GM19025 (cell line): ENCODE results near the gene RMI2.

Experiments
- ATAC-seq: cut with Tn5 transposase; IDR thresholded peaks from one replicate; pipeline ENCODE4 v1.9.1; 2021; ENCODE audit warnings: mild to moderate bottlenecking, low read depth, moderate library complexity; ENCODE audit not compliant: unreplicated experiment

RMI2 gene

DNA sequence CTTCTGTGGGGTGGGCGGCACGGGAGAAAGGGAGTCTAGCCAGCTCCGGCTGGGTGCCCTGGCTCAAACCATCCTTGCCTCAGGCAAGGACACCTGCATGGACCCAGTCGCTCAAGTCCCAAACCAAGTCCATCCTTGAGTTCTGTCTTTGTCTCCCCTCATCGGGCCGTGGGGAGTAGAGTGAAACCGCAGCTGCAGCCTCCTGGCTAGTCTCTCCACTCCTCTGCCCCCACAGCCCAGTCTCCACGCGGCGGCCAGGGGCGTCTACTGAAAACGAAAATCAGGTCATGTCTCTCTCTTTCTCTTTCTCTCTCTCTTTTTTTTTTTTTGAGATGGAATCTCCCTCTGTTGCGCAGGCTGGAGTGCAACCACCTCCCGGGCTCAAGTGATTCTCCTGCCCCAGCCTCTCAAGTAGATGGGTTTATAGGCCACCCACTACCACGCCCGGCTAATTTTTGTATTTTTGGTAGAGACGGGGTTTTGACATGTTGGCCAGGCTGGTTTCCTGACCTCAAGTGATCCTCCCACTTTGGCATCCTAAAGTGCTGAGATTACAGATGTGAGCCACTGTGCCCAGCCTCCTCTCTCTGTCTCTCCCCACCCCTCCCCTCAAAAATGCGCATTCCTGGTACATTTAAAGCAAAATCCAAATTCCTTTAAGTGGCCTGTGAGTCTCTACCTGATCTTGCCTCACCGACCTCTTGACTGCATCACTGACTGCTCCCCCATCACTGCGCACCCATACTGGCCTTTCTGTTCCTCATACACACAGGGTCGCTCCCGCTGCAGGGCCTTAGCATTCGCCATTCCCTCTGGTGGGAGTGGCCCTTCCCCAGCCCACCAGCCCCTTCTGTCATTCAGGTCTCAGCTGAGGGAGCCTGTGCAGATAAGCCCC is 17.7 kb upstream of the RMI2 start:
- ATAC-seq: peak; percentile 33

DNA sequence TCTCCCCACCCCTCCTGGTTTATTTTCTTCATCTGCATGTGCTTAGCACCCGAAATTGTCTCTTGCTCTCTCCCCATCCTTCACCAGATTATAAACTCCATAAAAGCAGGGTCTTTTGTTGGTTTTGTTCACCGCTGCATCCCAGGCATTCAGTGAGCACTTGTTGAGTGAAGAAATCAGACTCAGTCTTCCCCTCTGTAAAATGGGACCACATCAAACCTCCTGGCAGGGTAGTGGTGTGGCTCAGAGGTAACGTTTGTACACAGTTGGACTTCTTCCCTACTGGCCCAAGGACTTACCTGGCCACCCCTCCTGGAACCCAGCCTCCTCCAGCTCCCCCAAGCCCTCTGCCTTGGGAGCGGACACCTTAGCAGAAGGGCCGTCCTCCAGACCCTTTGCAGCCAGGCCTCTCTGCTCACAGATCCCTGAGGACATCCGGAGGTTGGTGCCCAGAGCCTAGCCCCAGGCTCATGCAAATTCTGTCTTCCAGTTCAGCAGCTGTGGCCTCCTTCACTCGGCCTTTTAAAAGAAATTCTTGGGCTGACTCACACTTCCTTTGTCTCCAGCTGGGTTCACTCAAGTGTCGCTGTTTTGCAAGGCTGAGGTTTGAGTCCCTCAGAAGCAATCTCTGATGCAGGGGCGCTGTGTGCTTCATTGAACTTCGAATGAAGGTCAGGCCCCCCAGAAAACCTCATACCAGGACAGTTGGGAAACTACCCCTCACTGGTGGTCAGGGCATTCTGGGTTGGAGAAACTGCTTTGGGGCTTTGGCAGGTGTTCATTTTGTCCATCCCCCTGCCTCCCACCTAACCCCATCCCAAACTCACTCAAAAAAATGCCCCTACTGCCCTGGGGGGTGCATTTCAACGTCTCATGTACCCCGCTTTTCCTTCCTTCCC is 16.8 kb upstream of the RMI2 start:
- ATAC-seq: peak; percentile 58

- no peak for ATAC-seq
These were observed 16.2 kb upstream of the RMI2 start for GRCh38 chr16:11329071-11329491.

GRCh38 chr16:11329891-11330290 is 15.4 kb upstream of the RMI2 start:
- no peak for ATAC-seq

DNA sequence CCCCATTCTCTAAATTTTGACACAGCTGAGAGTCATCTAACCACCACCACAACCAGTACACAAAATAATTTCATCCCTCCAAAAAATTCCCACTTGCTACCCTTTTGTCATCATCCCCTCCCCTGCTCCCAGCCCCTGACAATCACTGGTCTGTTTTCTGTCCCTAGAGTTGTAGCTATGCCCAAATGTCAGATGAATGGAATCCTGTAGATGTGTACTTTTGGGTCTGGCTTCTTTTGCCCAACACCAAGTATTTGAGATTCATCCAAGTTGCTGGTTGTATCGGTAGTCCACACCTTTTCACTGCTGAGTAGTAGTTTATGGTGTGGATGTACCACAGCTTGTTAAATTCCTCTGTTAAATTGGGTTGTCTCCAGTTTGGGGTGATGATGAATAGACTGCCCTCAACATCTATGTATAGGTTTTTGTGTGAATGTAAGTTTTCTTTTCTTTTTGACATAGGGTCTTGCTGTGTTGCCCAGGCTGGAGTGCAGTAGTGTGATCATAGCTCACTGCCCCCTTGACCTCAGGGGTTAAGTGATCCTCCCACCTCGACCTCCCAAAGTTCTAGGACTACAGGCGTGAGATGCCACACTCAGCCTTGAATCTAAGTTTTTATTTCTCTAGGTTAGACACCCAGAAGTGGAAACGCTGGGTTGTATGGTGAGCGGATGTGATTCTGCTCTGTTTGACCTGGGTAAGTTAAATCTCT is 14.6 kb upstream of the RMI2 start:
- ATAC-seq: no peak

DNA sequence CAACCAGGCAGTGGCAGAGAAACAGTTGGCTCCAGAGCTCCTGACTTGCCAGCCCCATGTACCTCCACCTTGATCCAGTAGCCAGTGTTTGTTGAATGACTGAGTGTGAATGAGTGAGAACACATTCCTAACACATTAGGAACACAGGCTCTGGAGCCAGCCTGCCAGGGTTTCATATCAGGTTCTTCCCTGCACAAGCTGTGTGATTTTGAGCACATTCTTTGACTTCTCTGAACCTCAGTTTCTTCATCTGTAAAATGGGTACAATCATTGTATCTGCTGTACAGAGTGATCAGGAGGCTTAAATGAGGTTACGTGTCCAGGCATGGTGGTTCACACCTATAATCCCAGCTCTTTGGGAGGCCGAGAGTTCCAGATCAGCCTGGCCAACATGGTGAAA is 13.3 kb upstream of the RMI2 start:
- no peak for ATAC-seq

DNA sequence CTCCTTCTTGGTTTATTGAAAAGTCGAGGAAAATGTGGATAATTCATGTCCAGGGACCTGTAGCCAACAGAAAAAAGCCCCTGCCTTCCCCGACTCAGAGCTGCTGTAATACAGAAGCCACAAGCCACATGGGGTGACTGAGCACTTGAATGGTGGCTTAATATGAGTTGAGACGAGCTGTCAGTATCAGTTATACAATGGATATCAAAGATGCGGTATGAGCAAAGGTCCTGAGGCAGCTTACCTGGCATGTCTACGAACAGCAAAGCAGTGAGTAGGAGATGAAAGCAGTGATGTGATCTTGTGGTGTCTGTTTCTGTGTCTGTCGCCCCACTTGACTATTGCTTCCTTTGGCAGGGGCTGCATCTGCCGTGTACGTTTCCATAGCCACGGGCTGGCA is 12.2 kb upstream of the RMI2 start:
- ATAC-seq: no peak

DNA sequence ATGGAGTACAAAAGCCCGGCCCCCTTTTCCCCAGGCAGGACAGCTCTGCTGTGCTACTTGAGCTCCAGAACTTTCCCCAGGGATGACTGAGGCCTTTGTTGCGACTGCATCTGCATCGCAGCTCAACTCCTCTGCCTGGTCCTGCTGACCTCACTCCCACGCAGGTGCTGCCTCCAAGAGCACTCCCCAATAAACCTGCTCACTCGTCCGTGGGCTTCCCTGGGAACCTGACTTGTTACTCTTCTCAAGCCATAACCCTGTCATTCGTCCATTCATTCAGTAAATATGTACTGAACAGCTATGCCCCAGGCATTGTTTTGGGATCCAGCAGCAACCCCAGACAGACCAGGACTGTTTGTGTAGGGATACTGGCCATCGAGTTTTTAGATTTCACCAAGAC is 11.6 kb upstream of the RMI2 start:
- no peak for ATAC-seq

DNA sequence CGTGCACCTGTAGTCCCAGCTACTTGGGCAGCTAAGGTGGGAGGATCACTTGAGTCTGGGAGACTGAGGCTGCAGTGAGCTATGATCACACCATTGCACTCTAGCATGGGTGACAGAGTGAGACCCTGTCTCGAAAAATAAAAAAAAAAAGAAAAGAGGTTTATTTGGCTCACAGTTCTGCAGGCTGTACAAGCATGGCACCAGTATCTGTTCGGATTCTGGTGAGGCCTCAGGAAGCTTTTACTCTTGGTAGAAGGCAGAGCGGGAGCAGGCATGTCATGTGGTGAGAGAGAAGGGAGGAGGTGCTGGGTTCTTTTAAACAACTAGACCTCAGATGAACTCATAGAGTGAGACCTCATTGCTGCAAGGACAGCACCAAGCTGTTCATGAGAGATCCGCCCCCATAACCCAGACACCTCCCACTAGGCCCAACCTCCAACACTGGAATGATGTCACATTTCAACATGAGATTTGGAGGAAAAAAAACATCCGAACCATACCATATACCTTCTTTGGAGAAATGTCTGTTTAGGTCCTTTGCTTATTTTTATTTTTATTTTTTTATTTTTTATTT is 10.3 kb upstream of the RMI2 start:
- ATAC-seq: no peak

DNA sequence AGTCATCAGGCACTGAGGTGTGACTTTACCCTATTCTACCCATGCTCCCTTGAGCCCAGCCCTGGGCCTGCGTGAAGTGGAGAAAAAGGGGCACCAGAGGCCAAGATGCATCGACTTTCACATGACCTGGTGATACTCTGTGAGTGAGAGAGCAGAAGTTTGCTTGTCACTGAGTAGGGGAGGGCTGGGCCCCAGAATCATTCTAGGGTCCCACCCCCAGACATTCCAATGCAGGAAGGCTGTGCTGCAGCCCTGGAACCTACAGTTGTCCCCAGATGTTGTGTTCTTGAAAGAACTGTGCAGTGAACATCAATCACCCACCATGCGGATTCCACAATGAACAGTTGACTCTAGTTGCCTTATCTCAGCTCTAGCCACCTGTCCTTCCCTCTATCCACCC is 6.2 kb upstream of the RMI2 start:
- ATAC-seq: no peak

GRCh38 chr16:11340710-11341109 is 4.5 kb upstream of the RMI2 start:
- no peak for ATAC-seq

GRCh38 chr16:11341371-11341770 is 3.9 kb upstream of the RMI2 start:
- ATAC-seq: no peak

DNA sequence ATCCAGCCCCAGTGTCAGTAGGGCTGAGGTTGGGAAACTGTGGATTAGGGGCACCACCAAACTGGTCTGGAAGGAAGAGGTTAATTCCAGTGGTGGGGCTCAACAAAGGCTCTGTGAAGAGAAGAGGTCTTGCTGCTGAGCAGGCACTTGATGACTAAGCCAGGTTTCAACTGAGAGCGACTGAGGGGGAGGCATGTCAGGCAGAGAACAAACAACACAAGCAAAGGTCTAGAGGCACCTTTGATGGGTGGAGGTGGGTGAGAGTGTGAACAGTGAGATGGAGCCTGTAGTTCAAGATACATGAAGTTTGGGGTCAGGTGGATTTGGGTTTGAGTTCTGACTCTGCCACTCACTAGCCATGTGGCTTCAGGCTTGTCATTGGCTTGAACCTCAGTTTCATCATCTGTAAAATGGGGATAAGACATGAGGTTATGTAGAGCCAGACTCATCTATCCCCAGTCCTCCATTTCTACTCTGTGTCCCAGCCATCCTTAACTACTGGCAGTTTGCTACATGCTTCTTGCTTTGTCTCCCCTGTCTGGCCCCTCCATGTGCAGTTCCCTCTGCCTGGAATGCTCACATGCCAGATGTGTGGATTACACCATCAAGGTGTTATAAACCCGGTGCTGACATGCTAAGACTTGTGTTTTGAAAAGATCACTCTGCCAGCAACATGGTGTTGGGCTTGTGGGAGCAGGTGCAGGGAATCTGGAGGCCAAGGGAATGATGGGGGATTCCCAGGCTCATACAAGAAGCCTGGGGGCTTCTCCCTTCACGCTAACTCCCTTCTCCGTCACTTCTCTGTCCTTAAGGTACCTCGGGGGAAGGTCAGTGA is 3.0 kb upstream of the RMI2 start:
- ATAC-seq: no peak

DNA sequence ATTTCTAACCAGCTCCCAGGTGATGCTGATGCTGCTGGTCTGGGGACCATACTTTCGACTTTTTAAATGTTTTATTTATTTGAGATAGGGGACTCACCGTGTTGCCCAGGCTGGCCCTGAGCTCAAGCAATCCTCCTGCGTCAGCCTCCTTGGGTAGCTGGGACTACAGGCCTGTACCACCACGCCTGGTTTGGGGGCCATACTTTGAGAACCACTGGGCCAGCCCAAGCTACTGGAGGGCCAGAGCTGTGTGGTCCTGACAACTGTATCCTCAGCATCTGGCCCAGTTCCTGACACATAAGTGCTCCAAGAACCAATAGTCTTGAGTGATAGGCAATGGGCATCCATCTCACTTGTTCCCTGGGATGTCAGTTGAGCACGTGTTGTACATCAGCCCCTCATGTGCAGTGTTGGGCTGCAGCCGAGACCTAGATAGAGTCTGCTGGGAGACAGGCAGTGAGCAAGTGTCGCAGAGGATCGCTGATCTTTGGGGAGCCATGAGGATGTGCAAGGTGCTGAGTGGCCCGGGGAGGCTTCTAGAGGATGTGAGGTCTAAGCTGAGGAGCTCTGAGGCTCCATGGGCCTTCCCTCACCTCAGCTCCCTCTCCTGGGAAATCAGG is 1.6 kb downstream of the RMI2 start:
- ATAC-seq: no peak

DNA sequence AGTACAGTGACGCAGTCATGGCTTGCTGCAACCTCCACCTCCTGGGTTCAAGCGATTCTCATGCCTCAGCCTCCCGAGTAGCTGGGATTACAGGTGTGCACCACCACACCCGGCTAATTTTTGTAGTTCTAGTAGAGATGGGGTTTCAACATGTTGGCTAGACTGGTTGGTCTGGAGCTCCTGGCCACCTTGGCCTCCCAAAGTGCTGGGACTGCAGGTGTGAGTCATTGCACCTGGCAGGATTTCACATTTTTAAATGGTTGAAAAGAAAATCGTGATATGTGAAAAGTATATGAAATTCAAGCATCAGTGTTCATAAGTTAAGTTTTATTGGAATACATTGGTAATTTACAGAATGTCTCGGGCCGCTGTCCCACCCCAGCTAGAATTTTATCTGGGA is 2.6 kb downstream of the RMI2 start:
- no peak for ATAC-seq

DNA sequence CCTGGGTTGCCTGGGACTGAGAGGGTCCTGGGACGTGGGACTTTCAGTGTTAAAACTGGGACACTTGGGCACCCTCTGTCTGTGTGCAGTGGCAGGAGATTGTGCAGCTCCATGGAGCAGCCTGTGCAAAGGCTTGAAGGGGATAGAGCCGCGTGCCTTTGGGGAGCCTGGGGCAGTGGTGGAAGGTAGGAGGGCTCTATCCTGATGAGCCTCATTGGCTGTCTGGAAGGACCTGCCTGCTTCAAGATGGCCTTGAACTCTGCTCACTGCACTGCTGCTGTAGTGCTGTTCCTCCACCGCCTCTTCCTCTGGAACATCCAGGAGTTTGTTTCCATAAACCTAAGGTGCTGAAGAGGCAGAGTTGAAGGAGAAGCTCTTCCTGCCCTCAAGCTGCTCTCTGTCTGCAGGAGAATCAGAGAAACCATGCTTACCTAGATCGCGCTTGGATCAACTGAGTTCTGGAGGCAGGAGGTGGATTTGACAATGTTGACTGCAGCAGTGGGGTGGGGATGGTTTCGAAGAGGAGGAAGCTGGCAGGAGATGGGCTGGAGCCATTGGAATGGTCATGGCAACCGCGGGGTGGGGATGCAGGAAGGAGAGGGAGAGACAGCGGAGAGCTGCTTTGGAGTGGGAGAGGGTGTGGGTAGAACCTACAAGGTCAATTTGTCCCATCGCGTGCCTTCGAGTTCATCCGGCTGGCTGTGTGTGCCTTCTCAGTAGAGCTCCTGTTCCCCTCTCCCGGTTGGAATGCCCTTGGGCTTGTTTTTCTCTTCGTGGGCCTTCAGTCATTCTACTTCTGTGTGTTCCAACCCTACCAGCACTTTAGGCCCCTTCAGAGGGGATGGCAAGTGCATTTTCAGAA is 3.7 kb downstream of the RMI2 start:
- no peak for ATAC-seq

DNA sequence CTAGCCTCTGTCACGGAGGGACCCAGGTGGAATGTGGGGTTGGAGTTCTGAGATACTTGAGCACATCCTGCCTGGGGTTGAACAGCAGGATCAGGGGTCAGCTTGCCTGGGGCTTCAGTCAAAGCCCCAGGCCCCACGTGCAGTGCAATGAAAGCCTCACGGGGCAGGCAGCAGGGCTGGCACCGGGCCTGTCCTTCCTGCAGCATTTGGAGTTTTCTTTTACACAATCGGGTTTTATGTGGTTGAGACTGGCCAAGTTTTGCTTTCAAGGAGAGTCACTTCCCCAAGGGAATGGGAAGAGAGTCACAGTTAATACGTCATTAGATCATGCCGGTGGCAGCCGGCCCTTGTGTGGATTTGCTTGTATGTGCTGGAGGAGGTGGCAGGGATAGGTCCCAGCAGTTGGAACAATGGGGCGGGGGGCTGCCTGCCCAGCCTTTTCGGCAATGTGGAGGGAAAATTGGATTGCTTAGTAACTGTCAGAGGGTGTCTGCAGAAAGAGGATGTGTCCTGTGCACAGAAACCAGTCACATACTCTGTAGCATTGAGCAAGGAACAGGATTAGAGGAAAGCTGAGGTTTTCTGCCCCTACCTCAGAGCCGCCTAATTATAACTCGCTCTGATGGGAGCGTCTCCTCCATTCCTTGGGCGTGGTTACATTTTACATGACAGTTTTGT is 4.5 kb downstream of the RMI2 start:
- ATAC-seq: no peak

- no peak for ATAC-seq
These were observed 5.3 kb downstream of the RMI2 start for GRCh38 chr16:11350519-11350918.
